ENCODE results near the gene PLEK.

GRCh38 chr2:68438455-68439303 lies 73.6 kb downstream of the PLEK start:
- no peak for TF ChIP-seq CTCF (IDR thresholded peaks at IDR 0.05; ENCODE audit: poor library complexity, severe bottlenecking)
- no peak for TF ChIP-seq EZH2 (IDR thresholded peaks at IDR 0.05; ENCODE audit: borderline replicate concordance, insufficient read depth, low read length, poor library complexity, severe bottlenecking)
